Vagina (tissue), 2 donors: ENCODE measurements around the gene POU2F2.

Experiments
- CTCF ChIP-seq, 3 experiments: fragments of 450-650 bp in 2 of 3; fragments of 200-600 bp in 1 of 3; sonication (generic) in 1 of 3; IDR thresholded peaks; one replicate each; pipeline ENCODE4 v1.5.1; 2017 to 2019; ENCODE audit warnings: antibody characterized with exemption in 3 of 3, mild to moderate bottlenecking in 2 of 3, moderate library complexity in 2 of 3
- POLR2A ChIP-seq, 2 donors: fragments of 450-650 bp; IDR thresholded peaks; one replicate each; pipeline ENCODE4 v1.6.1; 2017; ENCODE audit warnings: antibody characterized with exemption in 2 of 2, mild to moderate bottlenecking in 2 of 2, moderate library complexity in 2 of 2
- POLR2AphosphoS5 ChIP-seq, 2 donors: sonication (generic); formaldehyde crosslinking; IDR thresholded peaks; one replicate each; pipeline ENCODE4 v1.9.0; 2017; ENCODE audit warnings: antibody characterized with exemption in 2 of 2, mild to moderate bottlenecking in 2 of 2, low read depth in 1 of 2; ENCODE audit not compliant: insufficient read depth in 1 of 2

GRCh38 chr19:42115705-42116104 is 16.5 kb downstream of the POU2F2 start:
- TF ChIP-seq CTCF (IDR thresholded peaks at IDR 0.05) = no peak
- no peak for TF ChIP-seq POLR2A (IDR thresholded peaks at IDR 0.05)
- TF ChIP-seq POLR2AphosphoS5 (IDR thresholded peaks at IDR 0.05; ENCODE audit: insufficient read depth in 1 of 2, low read depth in 1 of 2) = no peak
